Measurements from ENCODE around the gene REEP5. TPM values are rescaled to one million over a fixed set of nuclear protein-coding genes. Genes with fewer than 3 reads are reported as not detected.

Gene REEP5
- total and polyA plus RNA-seq, 9 of the 15 experiments (the other 6 are each of a cell fraction or from before 2014, with no cell fraction given), result 14.7 to 102 (median 36.0) TPM

GRCh38 chr5:112860929-112861637 lies 60.9 kb downstream of the REEP5 start, which contains the start of gene SRP19 (continued):
- TF ChIP-seq PBX2 (CRISPR knock-in tag; IDR thresholded peaks at IDR 0.05; ENCODE audit: low read depth) (peak; percentile 84), PBX2 (tag; conservative IDR thresholded peaks at IDR 0.05; ENCODE audit: low read depth) (peak; percentile 98), PTTG1 (tag; IDR thresholded peaks at IDR 0.05; ENCODE audit: low read depth) (no peak; the same call in 1 of the 2 replicates), ZNF518B (CRISPR knock-in tag; IDR thresholded peaks at IDR 0.05) (no peak), PURB (CRISPR knock-in tag; IDR thresholded peaks at IDR 0.05; ENCODE audit: low read depth) (no peak), ZBTB11 (CRISPR knock-in tag; IDR thresholded peaks at IDR 0.05) (peak; percentile 53 to 98 (median 89); a peak in 5 of 6 replicates), FOXO4 (CRISPR knock-in tag; IDR thresholded peaks at IDR 0.05) (no peak), HDAC1 (IDR thresholded peaks at IDR 0.05) (peak in 1 of 2 experiments; percentile 59; a peak in 1 of 4 replicates), COPS2 (conservative IDR thresholded peaks at IDR 0.05) (no peak), TAF9B (IDR thresholded peaks at IDR 0.05; ENCODE audit: partially characterized antibody) (peak; percentile 80), IRF2 (CRISPR knock-in tag; IDR thresholded peaks at IDR 0.05) (no peak), MCM7 (IDR thresholded peaks at IDR 0.05) (no peak), RUNX1 (IDR thresholded peaks at IDR 0.05; ENCODE audit: low read depth) (no peak), DPF2 (IDR thresholded peaks at IDR 0.05) (peak; percentile 39), NR2C1 (IDR thresholded peaks at IDR 0.05) (0 out of 2 replicates have a peak, but pooled peaks have one; percentile 25), NR2C1 (tag; IDR thresholded peaks at IDR 0.05) (peak; percentile 56; the same call in 1 of the 2 replicates), ELF1 (tag; IDR thresholded peaks at IDR 0.05) (peak; percentile 81)
